ENCODE results near the gene MCM3.

MCM3 gene

DNA sequence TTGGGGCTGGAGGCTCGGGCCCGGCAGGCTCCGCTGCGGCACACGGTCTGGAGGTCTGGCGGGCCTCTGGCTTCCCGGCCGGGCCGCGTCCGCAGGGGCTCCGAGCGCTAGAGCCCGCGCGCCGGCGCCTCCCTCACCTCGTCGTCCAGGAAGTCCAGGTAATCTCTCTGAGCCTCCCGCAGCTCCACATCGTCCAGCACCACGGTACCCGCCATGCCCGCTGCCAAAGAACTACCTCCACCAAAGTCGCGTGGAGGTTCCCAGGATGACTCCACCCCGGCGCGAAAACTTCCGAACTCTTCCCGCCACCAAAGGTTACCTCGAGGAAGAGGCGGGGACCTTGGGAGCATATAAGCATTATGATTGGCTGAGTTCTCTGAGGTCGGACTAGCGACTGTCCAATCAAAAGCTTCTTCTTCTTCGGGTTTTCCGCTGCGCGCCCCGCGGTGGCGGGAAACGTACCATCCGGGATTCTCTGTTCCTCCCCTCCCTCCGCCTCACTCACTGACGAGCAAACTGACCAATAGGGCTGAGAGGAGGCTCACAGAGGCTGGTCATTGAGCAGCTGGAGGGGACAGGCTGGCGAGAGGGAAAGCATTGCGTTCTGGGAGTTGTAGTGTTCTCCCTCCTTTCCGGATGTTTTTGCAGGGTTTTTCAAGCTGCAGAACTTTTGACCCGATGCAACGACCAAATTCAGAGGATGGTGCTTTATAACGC lies at the start of gene MCM3:
MCM3 (minus strand) TSS at position 283 of the 717 bp plus-strand sequence; CDS start at position 215, 68 bp downstream.
- DNase-seq (ENCODE audit: low spot score), result peak; percentile 98

DNA sequence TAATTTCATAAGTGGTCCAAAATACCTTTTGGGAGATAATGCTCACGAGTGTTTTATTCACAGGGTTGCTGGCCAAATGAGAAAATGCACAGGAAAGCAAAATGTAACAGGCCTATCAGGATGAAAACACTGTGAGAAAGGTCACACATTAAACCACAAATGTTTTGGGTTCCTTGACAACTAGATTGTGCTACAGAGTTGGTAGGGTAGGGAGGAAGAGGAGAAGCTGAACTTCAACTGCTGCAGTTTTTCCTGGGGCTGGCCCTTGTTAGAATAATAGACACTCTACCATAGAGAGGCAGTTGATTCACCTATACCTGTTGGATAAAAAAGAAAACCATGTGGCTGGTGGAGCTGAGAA lies 49.3 kb upstream of the MCM3 start:
- DNase-seq (ENCODE audit: low spot score), result no peak

DNA sequence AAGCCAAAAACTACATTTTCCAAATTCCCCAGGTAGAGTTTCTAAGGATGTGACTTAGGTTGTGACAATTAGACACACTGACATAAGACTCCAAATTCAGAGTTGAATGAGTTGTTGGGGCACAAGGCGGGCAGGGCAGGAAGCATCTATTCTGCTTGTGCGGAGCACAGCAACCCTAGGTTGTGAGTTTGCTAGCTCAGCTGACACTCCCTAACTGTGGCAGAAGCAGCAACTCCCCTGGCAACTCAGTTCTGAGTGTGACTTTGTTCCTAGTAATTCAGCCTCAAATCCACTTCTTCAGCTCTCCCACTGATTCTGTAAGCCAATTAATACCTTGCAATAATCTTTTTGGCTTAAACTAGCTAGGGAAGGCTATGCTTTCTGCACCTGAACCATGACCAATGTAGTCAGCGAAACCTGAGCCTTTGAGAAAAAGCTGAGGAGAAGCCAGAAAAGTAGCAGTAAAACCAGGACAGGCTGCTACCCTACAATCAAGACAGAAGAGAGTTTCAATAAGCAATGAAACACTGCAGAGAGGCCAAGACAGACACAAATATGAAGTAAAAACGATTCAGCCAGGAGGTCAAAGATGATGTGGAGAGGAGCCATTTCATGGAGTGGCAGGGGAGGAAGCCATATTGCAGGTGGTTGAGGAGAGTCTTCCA lies 47.4 kb upstream of the MCM3 start:
- DNase-seq (ENCODE audit: low spot score), result no peak

- DNase-seq (ENCODE audit: low spot score), result no peak
Measured at GRCh38 chr6:52330470-52330869, 45.9 kb upstream of the MCM3 start.

DNA sequence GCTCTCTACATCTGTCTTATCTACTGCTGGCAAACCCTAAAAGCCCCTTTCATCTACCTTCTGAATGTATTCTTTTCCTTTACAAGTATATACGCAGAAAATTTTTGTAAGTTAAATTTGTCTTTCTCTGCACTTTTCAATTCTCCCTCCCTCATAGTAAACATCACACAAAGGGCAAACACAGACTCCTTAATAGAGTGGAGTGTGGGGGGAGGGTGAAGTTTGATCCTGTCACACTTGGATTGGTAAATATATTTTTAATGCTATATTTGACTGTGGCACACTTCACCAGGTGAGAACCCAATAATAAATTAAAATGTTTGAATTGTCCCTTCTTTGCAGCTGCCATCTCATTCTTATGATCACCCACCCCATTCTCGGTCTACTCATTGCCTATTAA lies 44.2 kb upstream of the MCM3 start:
- no peak for DNase-seq (ENCODE audit: low spot score)

DNA sequence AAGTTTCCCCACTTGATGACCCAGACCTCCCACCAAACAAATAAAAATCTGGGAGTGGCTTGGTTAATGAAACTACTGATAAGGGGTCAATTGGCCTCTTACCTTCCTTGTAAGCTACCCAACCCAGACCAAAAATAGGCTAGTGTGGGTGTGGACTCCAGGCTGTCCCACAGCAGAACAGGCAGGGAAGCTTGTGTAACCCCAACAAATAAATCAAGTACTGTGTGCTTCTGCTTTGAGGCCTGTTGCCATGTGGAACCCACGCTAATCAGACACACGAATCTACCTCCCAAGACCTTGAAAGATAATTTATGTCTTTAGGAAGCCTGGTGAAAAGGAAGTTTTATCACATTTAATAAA lies 43.7 kb upstream of the MCM3 start:
- no peak for DNase-seq (ENCODE audit: low spot score)

DNA sequence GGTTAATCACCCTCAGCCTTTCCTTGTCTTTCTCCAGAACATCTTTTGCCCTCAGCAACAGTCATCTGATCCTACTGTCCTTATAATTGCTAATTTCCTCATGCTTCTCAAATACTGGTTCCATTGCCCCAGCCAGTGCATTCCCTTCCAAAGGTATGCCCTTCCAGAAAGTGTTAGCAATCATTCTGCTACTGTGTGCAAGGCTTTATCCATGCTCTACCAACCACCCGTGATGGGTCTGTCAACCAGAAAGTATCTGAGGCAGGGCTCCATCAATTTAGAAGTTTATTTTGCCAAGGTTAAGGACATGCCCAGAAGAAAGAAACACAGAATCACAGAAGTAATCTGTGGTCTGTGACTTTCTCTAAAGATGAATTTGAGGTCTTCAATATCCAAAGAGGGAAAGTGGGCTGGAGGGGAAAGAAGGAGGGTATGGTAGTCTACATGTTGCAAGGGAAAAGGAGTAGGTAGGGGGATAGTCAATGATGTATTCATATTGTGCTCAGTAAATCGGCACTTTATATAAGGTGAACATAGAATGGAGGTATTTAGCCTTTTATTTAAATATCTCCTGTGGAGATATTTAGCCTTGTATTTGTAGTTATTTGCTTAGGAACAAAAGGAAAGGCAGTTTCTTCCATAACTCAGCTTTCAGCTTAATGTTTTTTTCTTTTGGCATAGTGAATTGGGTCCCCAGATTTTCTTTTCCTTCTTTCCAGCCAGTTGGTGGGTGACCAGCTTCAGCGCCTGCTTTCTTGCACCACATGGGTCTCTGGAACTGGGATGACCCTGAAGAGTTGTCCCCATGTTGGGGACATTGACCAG lies 42.2 kb upstream of the MCM3 start:
- DNase-seq (ENCODE audit: low spot score), result no peak

GRCh38 chr6:52325695-52326471 lies 41.3 kb upstream of the MCM3 start:
- no peak for DNase-seq (ENCODE audit: low spot score)

DNA sequence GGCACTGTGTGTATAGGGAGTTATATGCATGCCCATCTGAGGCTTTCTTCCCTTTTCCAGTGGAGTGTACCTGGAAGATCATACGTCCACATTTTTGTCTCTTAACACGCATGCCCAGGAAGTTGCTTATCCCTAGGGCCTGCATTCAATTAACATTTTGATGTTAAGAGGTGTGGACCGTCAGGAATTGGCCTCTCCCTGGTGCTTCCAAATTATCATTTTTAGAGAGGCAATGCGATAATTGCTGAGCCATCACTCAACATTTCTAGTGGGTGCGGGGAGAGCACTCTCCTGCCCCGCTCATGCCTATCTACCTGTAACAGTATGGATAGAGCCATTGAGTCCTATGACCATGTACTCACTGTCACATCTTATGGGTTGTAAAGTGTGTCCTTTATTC lies 39.6 kb upstream of the MCM3 start:
- DNase-seq (ENCODE audit: low spot score), result no peak

DNA sequence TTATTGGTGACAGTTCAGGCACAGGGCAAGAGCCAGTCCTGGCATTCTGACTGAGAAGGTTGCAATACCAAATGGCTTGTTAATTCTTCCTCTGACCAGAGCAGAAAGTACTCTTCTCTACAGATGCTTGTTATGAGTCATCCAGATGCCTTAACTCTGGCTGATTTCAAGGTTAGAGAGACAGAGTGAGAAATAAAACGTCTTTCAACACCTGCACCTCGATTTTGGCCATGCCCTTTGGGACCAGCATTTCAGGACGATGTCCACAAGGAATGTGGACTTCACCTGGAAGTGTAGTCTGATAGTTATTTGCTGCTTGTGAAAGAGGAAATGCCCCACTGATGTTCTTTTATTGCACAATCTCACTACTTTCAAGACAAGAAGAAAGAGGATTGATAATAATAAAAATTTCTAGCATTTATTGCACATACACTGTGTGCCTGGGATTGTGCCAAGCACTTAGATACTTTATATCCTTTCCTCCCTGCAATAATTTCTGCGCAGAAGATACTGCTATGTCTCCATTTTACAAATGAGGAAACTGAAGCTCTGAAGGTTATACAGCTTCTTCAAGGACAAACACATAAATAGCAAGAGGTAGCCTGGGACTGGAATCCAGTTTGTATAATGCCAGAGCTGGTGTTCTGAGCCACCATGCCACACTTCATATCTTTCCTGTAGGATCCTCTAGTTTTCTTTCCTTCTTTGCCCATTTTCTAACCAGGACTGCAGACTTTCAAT lies 33.5 kb upstream of the MCM3 start:
- peak; percentile 57 for DNase-seq (ENCODE audit: low spot score)

- DNase-seq (ENCODE audit: low spot score), result no peak
Measured at GRCh38 chr6:52317211-52317610, 32.7 kb upstream of the MCM3 start.

- DNase-seq (ENCODE audit: low spot score), result no peak
Measured at GRCh38 chr6:52314752-52315151, 30.2 kb upstream of the MCM3 start.

DNA sequence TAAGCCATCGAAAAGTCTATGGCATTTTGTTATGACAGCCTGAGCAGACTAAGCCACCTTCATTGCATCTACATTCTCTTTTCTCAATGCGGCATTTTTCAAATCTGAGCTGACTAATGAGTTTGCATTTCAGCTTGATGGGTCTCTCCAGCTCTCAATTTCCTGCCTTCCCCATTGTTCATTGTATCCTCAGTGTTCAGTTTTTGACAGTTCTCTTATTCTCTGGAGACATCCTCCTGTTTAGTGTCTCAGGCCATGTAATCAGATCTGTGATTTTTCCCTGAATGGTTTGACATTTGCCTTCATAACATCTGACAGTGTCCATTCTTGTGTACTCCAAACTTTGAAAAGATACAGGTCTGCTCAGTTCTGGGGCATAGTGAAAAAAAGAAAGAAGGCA lies 27.9 kb upstream of the MCM3 start:
- DNase-seq (ENCODE audit: low spot score), result peak; percentile 98

GRCh38 chr6:52310932-52311331 lies 26.4 kb upstream of the MCM3 start:
- DNase-seq (ENCODE audit: low spot score), result peak; percentile 79

GRCh38 chr6:52307900-52308372 lies 23.4 kb upstream of the MCM3 start:
- DNase-seq (ENCODE audit: low spot score), result no peak

DNA sequence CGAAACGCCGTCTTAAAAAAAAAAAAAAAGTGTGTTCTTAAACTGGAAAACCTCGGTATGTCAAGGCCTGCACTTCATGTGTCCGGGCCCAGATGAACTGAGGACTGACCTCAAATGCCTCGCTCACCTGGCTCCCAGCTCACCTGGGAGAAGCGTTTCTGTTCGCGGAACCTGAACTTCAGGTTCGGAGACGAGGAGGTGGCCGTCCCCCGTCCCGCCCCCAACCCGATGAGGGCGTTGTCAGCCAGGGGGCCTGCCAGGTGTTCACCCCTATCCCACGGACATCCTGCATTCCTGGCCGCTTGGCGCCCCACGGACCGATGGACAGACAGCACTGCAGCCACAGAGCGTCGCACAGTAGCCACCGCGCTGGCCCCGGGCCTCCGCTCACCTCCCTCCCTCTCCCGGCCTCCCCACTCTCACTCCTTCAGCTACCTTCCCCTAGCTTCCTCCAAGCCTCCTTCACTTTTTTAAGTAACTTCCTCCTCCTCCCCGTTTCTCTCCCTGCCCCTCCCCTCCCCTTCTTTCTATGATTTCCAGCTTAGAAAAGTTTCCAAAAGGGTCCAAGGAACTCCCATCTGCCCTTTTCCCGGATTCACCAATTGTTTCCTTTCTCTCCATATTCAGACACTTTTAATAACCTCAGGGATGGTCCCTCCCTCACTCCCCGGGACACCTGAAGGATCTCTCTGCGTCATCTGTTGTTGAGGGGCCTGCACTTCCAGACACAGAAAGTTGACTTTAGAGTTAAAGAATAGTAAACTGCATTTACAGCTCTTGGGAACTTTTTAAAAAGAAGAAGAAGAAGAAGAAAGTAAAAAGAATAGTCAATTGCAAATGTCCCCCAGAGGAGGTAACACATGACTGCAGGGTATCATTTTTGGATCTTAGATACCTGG lies 22.7 kb upstream of the MCM3 start:
- no peak for DNase-seq (ENCODE audit: low spot score)

- no peak for DNase-seq (ENCODE audit: low spot score)
Measured at GRCh38 chr6:52305948-52306767, 21.6 kb upstream of the MCM3 start.

DNA sequence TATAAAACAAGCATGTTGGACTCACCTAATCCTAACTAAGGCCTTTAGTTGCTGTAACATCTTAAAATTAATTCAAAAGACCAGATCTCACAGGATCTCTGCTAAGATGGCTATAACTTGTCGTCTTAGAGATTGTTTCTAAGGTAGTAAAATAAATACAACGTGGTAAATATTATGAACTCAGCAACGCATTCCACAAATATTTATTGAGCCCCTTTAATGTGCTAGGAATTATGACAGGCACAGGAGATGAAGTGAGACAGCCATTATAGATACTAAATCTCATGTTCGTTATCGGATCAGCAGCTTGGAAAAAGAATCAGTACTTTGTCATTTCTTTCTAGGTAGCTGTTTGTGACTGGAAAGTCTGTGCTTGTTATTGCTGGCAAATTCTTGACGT lies 20.9 kb upstream of the MCM3 start:
- DNase-seq (ENCODE audit: low spot score), result no peak

DNA sequence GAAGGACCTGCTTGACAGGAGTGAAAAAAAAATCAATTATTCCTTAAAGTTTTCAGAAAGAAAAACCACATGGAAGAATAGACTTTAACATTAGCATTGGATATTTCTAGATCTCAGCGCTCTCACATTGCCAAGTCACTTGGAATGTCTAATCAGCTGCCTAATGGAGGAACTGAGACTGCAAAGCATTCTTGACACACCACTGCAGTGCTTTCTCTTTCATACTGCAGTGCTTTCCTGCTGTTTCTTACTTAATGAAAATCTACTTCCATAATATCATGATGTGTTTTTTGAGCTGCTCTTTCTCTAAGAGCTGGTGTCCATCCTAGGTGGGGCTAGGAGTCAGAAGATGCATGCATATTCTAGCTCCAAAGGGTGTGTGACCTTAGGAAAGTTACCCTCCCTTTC lies 20.4 kb upstream of the MCM3 start:
- DNase-seq (ENCODE audit: low spot score), result no peak

GRCh38 chr6:52303178-52303577 lies 18.6 kb upstream of the MCM3 start:
- no peak for DNase-seq (ENCODE audit: low spot score)
